ENCODE results near the gene RASGRF2.

Gene RASGRF2

GRCh38 chr5:81208904-81209303, 248.7 kb downstream of the RASGRF2 start:
- Histone ChIP-seq H3K36me3 (ENCODE audit: control insufficient read depth, insufficient read depth, low read length) (no peaks in the 10 kb centered on the region), H3K27me3 (ENCODE audit: control insufficient read depth, insufficient read depth, low read length, poor library complexity, severe bottlenecking) (no peaks in the 10 kb centered on the region), H3K9me3 (ENCODE audit: control insufficient read depth, low read length) (no peaks in the 10 kb centered on the region), H3K4me1 (ENCODE audit: control insufficient read depth, insufficient read depth, low read length) (no peaks in the 10 kb centered on the region), H3K4me3 (ENCODE audit: insufficient read depth, low read depth, low read length) (no peak overlapping the region), H3K27ac (ENCODE audit: insufficient read depth, low read depth, low read length, poor library complexity, severe bottlenecking) (no peak overlapping the region)
- WGBS, 2 experiments, result 90 to 96% methylated on average over 4 of the region's 4 CpGs

- 91 to 95% methylated on average over 4 to 5 of the region's 5 CpGs for WGBS, 2 experiments
- no peak overlapping the region for H3K27ac ChIP-seq (ENCODE audit: insufficient read depth, low read depth, low read length, poor library complexity, severe bottlenecking)
- no peaks in the 10 kb centered on the region for H3K9me3 ChIP-seq (ENCODE audit: control insufficient read depth, low read length)
- H3K36me3 ChIP-seq (ENCODE audit: control insufficient read depth, insufficient read depth, low read length), result no peaks in the 10 kb centered on the region
- H3K27me3 ChIP-seq (ENCODE audit: control insufficient read depth, insufficient read depth, low read length, poor library complexity, severe bottlenecking), result no peaks in the 10 kb centered on the region
- no peaks in the 10 kb centered on the region for H3K4me1 ChIP-seq (ENCODE audit: control insufficient read depth, insufficient read depth, low read length)
- H3K4me3 ChIP-seq (ENCODE audit: insufficient read depth, low read depth, low read length), result no peak overlapping the region
These were observed 249.2 kb downstream of the RASGRF2 start for GRCh38 chr5:81209386-81209785.

GRCh38 chr5:81209869-81210493, 249.8 kb downstream of the RASGRF2 start:
- no peak overlapping the region for H3K27ac ChIP-seq (ENCODE audit: insufficient read depth, low read depth, low read length, poor library complexity, severe bottlenecking)
- H3K27me3 ChIP-seq (ENCODE audit: control insufficient read depth, insufficient read depth, low read length, poor library complexity, severe bottlenecking), result no peaks in the 10 kb centered on the region
- no peak overlapping the region for H3K4me3 ChIP-seq (ENCODE audit: insufficient read depth, low read depth, low read length)
- 91% methylated on average over 11 of the region's 11 CpGs for WGBS, 2 experiments
- no peaks in the 10 kb centered on the region for H3K4me1 ChIP-seq (ENCODE audit: control insufficient read depth, insufficient read depth, low read length)
- no peaks in the 10 kb centered on the region for H3K36me3 ChIP-seq (ENCODE audit: control insufficient read depth, insufficient read depth, low read length)
- H3K9me3 ChIP-seq (ENCODE audit: control insufficient read depth, low read length), result no peaks in the 10 kb centered on the region

GRCh38 chr5:81212211-81212751, 252.1 kb downstream of the RASGRF2 start:
- Histone ChIP-seq H3K36me3 (ENCODE audit: control insufficient read depth, insufficient read depth, low read length) (no peaks in the 10 kb centered on the region), H3K27me3 (ENCODE audit: control insufficient read depth, insufficient read depth, low read length, poor library complexity, severe bottlenecking) (no peaks in the 10 kb centered on the region), H3K4me3 (ENCODE audit: insufficient read depth, low read depth, low read length) (no peak overlapping the region), H3K27ac (ENCODE audit: insufficient read depth, low read depth, low read length, poor library complexity, severe bottlenecking) (no peak overlapping the region), H3K4me1 (ENCODE audit: control insufficient read depth, insufficient read depth, low read length) (no peaks in the 10 kb centered on the region), H3K9me3 (ENCODE audit: control insufficient read depth, low read length) (no peaks in the 10 kb centered on the region)
- 87 to 94% methylated on average over 11 of the region's 11 CpGs for WGBS, 2 experiments

GRCh38 chr5:81213070-81213469, 252.9 kb downstream of the RASGRF2 start:
- no peaks in the 10 kb centered on the region for H3K4me1 ChIP-seq (ENCODE audit: control insufficient read depth, insufficient read depth, low read length)
- no peaks in the 10 kb centered on the region for H3K36me3 ChIP-seq (ENCODE audit: control insufficient read depth, insufficient read depth, low read length)
- 67 to 76% methylated on average over 3 of the region's 3 CpGs for whole genome bisulfite sequencing, 2 experiments

GRCh38 chr5:81214848-81215247, 254.7 kb downstream of the RASGRF2 start:
- no peaks in the 10 kb centered on the region for H3K36me3 ChIP-seq (ENCODE audit: control insufficient read depth, insufficient read depth, low read length)
- H3K27ac ChIP-seq (ENCODE audit: insufficient read depth, low read depth, low read length, poor library complexity, severe bottlenecking), result no peak overlapping the region
- H3K27me3 ChIP-seq (ENCODE audit: control insufficient read depth, insufficient read depth, low read length, poor library complexity, severe bottlenecking), result no peaks in the 10 kb centered on the region
- H3K4me1 ChIP-seq (ENCODE audit: control insufficient read depth, insufficient read depth, low read length), result no peaks in the 10 kb centered on the region
- no peaks in the 10 kb centered on the region for H3K9me3 ChIP-seq (ENCODE audit: control insufficient read depth, low read length)
- H3K4me3 ChIP-seq (ENCODE audit: insufficient read depth, low read depth, low read length), result no peak overlapping the region
- WGBS, 2 experiments, result 89 to 95% methylated on average over 8 of the region's 8 CpGs

More at GRCh38 chr5:81213070-81213469, 252.9 kb downstream of the RASGRF2 start:
- H3K9me3 ChIP-seq (ENCODE audit: control insufficient read depth, low read length), result no peaks in the 10 kb centered on the region
- H3K4me3 ChIP-seq (ENCODE audit: insufficient read depth, low read depth, low read length), result no peak overlapping the region
- H3K27me3 ChIP-seq (ENCODE audit: control insufficient read depth, insufficient read depth, low read length, poor library complexity, severe bottlenecking), result no peaks in the 10 kb centered on the region
- H3K27ac ChIP-seq (ENCODE audit: insufficient read depth, low read depth, low read length, poor library complexity, severe bottlenecking), result no peak overlapping the region

- 88% methylated on average over 1 of the region's 3 CpGs; no CpG with 5 or more reads in 1 of the 2 experiments for WGBS, 2 experiments
- Histone ChIP-seq H3K9me3 (ENCODE audit: control insufficient read depth, low read length) (no peaks in the 10 kb centered on the region), H3K36me3 (ENCODE audit: control insufficient read depth, insufficient read depth, low read length) (no peaks in the 10 kb centered on the region)
These were observed 256.0 kb downstream of the RASGRF2 start for GRCh38 chr5:81216152-81216551.

GRCh38 chr5:81219389-81219788, 259.2 kb downstream of the RASGRF2 start:
- Histone ChIP-seq H3K4me1 (ENCODE audit: control insufficient read depth, insufficient read depth, low read length) (no peaks in the 10 kb centered on the region), H3K27me3 (ENCODE audit: control insufficient read depth, insufficient read depth, low read length, poor library complexity, severe bottlenecking) (no peaks in the 10 kb centered on the region), H3K27ac (ENCODE audit: insufficient read depth, low read depth, low read length, poor library complexity, severe bottlenecking) (no peak overlapping the region), H3K9me3 (ENCODE audit: control insufficient read depth, low read length) (no peaks in the 10 kb centered on the region), H3K36me3 (ENCODE audit: control insufficient read depth, insufficient read depth, low read length) (no peaks in the 10 kb centered on the region), H3K4me3 (ENCODE audit: insufficient read depth, low read depth, low read length) (no peak overlapping the region)
- WGBS, 2 experiments, result 93 to 98% methylated on average over 2 of the region's 3 CpGs

More at GRCh38 chr5:81216152-81216551, 256.0 kb downstream of the RASGRF2 start:
- H3K27me3 ChIP-seq (ENCODE audit: control insufficient read depth, insufficient read depth, low read length, poor library complexity, severe bottlenecking), result no peaks in the 10 kb centered on the region
- H3K4me1 ChIP-seq (ENCODE audit: control insufficient read depth, insufficient read depth, low read length), result no peaks in the 10 kb centered on the region
- no peak overlapping the region for H3K4me3 ChIP-seq (ENCODE audit: insufficient read depth, low read depth, low read length)
- H3K27ac ChIP-seq (ENCODE audit: insufficient read depth, low read depth, low read length, poor library complexity, severe bottlenecking), result no peak overlapping the region

- Histone ChIP-seq H3K36me3 (ENCODE audit: control insufficient read depth, insufficient read depth, low read length) (no peaks in the 10 kb centered on the region), H3K27ac (ENCODE audit: insufficient read depth, low read depth, low read length, poor library complexity, severe bottlenecking) (no peak overlapping the region), H3K4me3 (ENCODE audit: insufficient read depth, low read depth, low read length) (no peak overlapping the region), H3K27me3 (ENCODE audit: control insufficient read depth, insufficient read depth, low read length, poor library complexity, severe bottlenecking) (no peaks in the 10 kb centered on the region), H3K4me1 (ENCODE audit: control insufficient read depth, insufficient read depth, low read length) (no peaks in the 10 kb centered on the region), H3K9me3 (ENCODE audit: control insufficient read depth, low read length) (no peaks in the 10 kb centered on the region)
These were observed 262.1 kb downstream of the RASGRF2 start for GRCh38 chr5:81222285-81222684.

- WGBS, 2 experiments, result 94 to 97% methylated on average over 8 of the region's 8 CpGs
- H3K4me1 ChIP-seq (ENCODE audit: control insufficient read depth, insufficient read depth, low read length), result no peaks in the 10 kb centered on the region
- H3K9me3 ChIP-seq (ENCODE audit: control insufficient read depth, low read length), result no peaks in the 10 kb centered on the region
- H3K27me3 ChIP-seq (ENCODE audit: control insufficient read depth, insufficient read depth, low read length, poor library complexity, severe bottlenecking), result no peaks in the 10 kb centered on the region
- no peak overlapping the region for H3K4me3 ChIP-seq (ENCODE audit: insufficient read depth, low read depth, low read length)
- H3K36me3 ChIP-seq (ENCODE audit: control insufficient read depth, insufficient read depth, low read length), result no peaks in the 10 kb centered on the region
- H3K27ac ChIP-seq (ENCODE audit: insufficient read depth, low read depth, low read length, poor library complexity, severe bottlenecking), result no peak overlapping the region
These were observed 265.3 kb downstream of the RASGRF2 start for GRCh38 chr5:81225463-81225862.

Measured in ectodermal cell (in vitro differentiated cells).